Uterus (tissue), 4 donors: ENCODE results near the gene GALNTL6. TPM values are rescaled to one million over a fixed set of nuclear protein-coding genes. Genes with fewer than 3 reads are reported as not detected.

ENCODE experiments used
- DNase-seq, 2 donors: peaks; one replicate each; pipeline ENCODE4 v3.0.0-alpha.2; 2019 to 2020
- H3K27ac ChIP-seq, 2 donors: fragments of 200-600 bp; sonication (generic); 1 replicate in 1 of 2; 2 replicates in 1 of 2; pipeline ENCODE4 v1.5.1; 2016 to 2018
- H3K27me3 ChIP-seq, 2 donors: fragments of 200-600 bp; sonication (generic); one replicate each; pipeline ENCODE4 v1.5.1; 2018 to 2019; ENCODE audit warnings: control low read depth in 1 of 2
- H3K36me3 ChIP-seq, 2 donors: fragments of 200-600 bp; sonication (generic); one replicate each; pipeline ENCODE4 v1.5.1; 2019; ENCODE audit warnings: control low read depth in 1 of 2
- H3K4me1 ChIP-seq, 2 donors: fragments of 200-600 bp; sonication (generic); one replicate each; pipeline ENCODE4 v1.5.1; 2018 to 2019; ENCODE audit warnings: control low read depth in 1 of 2
- H3K4me3 ChIP-seq, 2 donors: fragments of 200-600 bp; sonication (generic); 1 replicate in 1 of 2; 2 replicates in 1 of 2; pipeline ENCODE4 v1.5.1; 2018 to 2019; ENCODE audit warnings: mild to moderate bottlenecking in 1 of 2
- H3K9me3 ChIP-seq, 2 donors: fragments of 200-600 bp; sonication (generic); one replicate each; pipeline ENCODE4 v1.5.1; 2019; ENCODE audit warnings: control low read depth in 1 of 2
- CTCF ChIP-seq, 4 experiments: fragments of 200-600 bp in 2 of 4; fragments of 450-650 bp in 2 of 4; sonication (generic) in 2 of 4; IDR thresholded peaks; one replicate each; pipeline ENCODE4 v1.5.1; 2016 to 2019; ENCODE audit warnings: antibody characterized with exemption in 4 of 4, mild to moderate bottlenecking in 2 of 4, moderate library complexity in 1 of 4
- POLR2A ChIP-seq, 2 donors: fragments of 450-650 bp; IDR thresholded peaks; one replicate each; pipeline ENCODE4 v1.6.1; 2016; ENCODE audit warnings: antibody characterized with exemption in 2 of 2, mild to moderate bottlenecking in 1 of 2, moderate library complexity in 1 of 2
- intact Hi-C: fragments of 100-400 bp; cut with DNase I; formaldehyde crosslinking; loops from one replicate; pipeline ENCODE4 v1.15.1; 2023; ENCODE audit warnings: low total_unique reads
- total RNA-seq, 4 donors: library from RNA; depleted of rRNA in 3 of 4; stranded (reverse); fragments of >200 nt in 3 of 4; gene quantifications; one replicate each; pipeline versions ENCODE4 v1.1.0 to v1.2.4, GENCODE V29; 2014 to 2023
- donor health status: DM: yes; HTN: yes; CAD: no.

Gene GALNTL6
- total RNA-seq, 4 donors from 2014 or later: 2.6 TPM; not detected in 3

- intact Hi-C loops: no loop called here
- no peaks in the 10 kb centered on the region for H3K27me3 ChIP-seq
- H3K36me3 ChIP-seq: no peaks in the 10 kb centered on the region
- DNase-seq: no peak
- TF ChIP-seq CTCF (IDR thresholded peaks at IDR 0.05) (no peak), POLR2A (IDR thresholded peaks at IDR 0.05) (no peak)
- H3K4me1 ChIP-seq: no peaks in the 10 kb centered on the region
- no peak overlapping the region for H3K4me3 ChIP-seq
- no peak overlapping the region for H3K27ac ChIP-seq
- no peaks in the 10 kb centered on the region for H3K9me3 ChIP-seq
Observed at GRCh38 chr4:172377486-172378140, 564.4 kb downstream of the GALNTL6 start.

GRCh38 chr4:172379834-172380233, 566.6 kb downstream of the GALNTL6 start:
- TF ChIP-seq POLR2A (IDR thresholded peaks at IDR 0.05): no peak
- no peak for TF ChIP-seq CTCF (IDR thresholded peaks at IDR 0.05)
- intact Hi-C loops: no loop called here
- no peaks in the 10 kb centered on the region for H3K9me3 ChIP-seq

DNA sequence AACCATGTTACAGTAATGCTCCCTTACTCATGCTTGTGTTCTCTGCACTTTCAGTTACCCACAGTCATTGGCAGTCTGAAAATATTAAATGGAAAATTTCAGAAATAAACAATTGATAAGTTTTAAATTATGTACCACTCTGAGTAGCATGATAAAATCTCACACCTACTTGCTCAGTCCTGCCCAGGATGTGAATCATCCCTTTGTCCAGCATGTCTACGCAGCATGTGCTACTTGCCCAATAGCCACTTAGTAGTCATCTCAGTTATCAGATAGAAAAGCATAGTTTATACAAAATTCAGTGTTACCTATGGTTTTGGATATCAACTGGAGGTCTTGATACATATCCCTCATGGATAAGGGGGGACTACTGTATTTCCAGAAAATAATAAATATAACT, 577.1 kb downstream of the GALNTL6 start:
- Histone ChIP-seq H3K4me1 (no peaks in the 10 kb centered on the region), H3K9me3 (no peaks in the 10 kb centered on the region), H3K27ac (no peak overlapping the region), H3K36me3 (no peaks in the 10 kb centered on the region), H3K27me3 (no peaks in the 10 kb centered on the region), H3K4me3 (no peak overlapping the region)
- TF ChIP-seq POLR2A (IDR thresholded peaks at IDR 0.05): no peak
- TF ChIP-seq CTCF (IDR thresholded peaks at IDR 0.05): no peak
- DNase-seq: no peak
- intact Hi-C loops: no loop called here

More at GRCh38 chr4:172379834-172380233, 566.6 kb downstream of the GALNTL6 start:
- Histone ChIP-seq H3K27me3 (no peaks in the 10 kb centered on the region), H3K36me3 (no peaks in the 10 kb centered on the region), H3K4me3 (no peak overlapping the region), H3K27ac (no peak overlapping the region), H3K4me1 (no peaks in the 10 kb centered on the region)
- no peak for DNase-seq

DNA sequence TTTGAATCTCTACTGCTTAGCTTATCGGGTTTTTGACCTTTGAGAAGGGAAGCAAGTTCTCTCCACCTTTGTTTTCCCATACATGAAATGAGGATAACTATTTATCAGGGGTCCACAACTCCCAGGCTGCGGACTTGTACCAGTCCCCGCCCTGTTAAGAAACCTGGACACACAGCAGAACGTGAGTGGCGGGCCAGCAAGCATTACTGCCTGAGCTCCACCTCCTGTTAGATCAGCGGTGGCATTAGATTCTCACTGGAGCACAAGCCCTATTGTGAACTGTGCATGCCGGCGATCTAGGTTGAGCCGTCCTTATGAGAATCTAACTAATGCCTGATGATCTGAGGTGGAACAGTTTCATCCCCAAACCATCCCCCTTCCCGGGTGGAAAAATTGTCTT, 579.5 kb downstream of the GALNTL6 start:
- H3K36me3 ChIP-seq: no peaks in the 10 kb centered on the region
- intact Hi-C loops: no loop called here
- no peak overlapping the region for H3K27ac ChIP-seq
- TF ChIP-seq POLR2A (IDR thresholded peaks at IDR 0.05) (no peak), CTCF (IDR thresholded peaks at IDR 0.05) (no peak)
- DNase-seq: no peak
- H3K4me1 ChIP-seq: no peaks in the 10 kb centered on the region
- no peaks in the 10 kb centered on the region for H3K27me3 ChIP-seq
- no peak overlapping the region for H3K4me3 ChIP-seq
- no peaks in the 10 kb centered on the region for H3K9me3 ChIP-seq

DNA sequence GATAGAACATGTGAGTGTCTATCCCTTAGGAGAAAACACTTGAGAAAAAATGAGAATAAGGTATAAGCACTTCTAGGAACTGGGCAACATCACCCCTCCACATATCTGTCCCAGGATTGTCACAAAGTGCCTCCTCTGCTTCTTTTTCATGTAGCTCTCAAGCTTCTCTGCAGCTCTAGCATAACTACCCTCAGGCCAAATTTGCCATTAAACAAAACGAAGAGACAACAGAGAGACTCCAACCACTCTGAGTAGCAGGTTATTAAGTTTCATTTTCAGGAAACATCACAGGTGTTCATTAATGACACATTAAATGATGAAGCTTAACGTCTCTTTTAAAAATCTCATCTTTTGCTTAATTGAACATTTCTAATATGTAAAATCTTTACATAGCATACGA, 580.0 kb downstream of the GALNTL6 start:
- no peak for DNase-seq
- intact Hi-C loops: no loop called here
- Histone ChIP-seq H3K4me1 (no peaks in the 10 kb centered on the region), H3K4me3 (no peak overlapping the region), H3K27me3 (no peaks in the 10 kb centered on the region), H3K36me3 (no peaks in the 10 kb centered on the region), H3K27ac (no peak overlapping the region), H3K9me3 (no peaks in the 10 kb centered on the region)
- TF ChIP-seq POLR2A (IDR thresholded peaks at IDR 0.05): no peak
- no peak for TF ChIP-seq CTCF (IDR thresholded peaks at IDR 0.05)
